Peyer's patch (tissue), 4 donors: ENCODE measurements around the gene PEAK1. TPM values are rescaled to one million over a fixed set of nuclear protein-coding genes. Genes with fewer than 3 reads are reported as not detected.

Experiments
- DNase-seq, 3 donors: peaks; one replicate each; pipeline ENCODE4 v3.0.0-alpha.2; 2017 to 2019
- H3K27ac ChIP-seq, 4 donors: fragments of 200-600 bp; sonication (generic); one replicate each; pipeline ENCODE4 v1.5.1; 2016 to 2019
- H3K27me3 ChIP-seq, 2 donors: fragments of 200-600 bp; sonication (generic); one replicate each; pipeline ENCODE4 v1.5.1; 2019
- H3K36me3 ChIP-seq, 3 donors: fragments of 200-600 bp; sonication (generic); one replicate each; pipeline ENCODE4 v1.5.1; 2016 to 2019
- H3K4me1 ChIP-seq, 4 donors: fragments of 200-600 bp; sonication (generic); one replicate each; pipeline ENCODE4 v1.5.1; 2016 to 2019
- H3K4me3 ChIP-seq, 4 donors: fragments of 200-600 bp; sonication (generic); 1 replicate in 3 of 4; 2 replicates in 1 of 4; pipeline ENCODE4 v1.5.1; 2016 to 2019; ENCODE audit warnings: mild to moderate bottlenecking in 1 of 4
- H3K9me3 ChIP-seq, 4 donors: fragments of 200-600 bp; sonication (generic); one replicate each; pipeline ENCODE4 v1.5.1; 2016 to 2019; ENCODE audit warnings: mild to moderate bottlenecking in 1 of 4
- POLR2A ChIP-seq, 2 donors: fragments of 450-650 bp; IDR thresholded peaks; one replicate each; pipeline ENCODE4 v1.5.1; 2017; ENCODE audit warnings: antibody characterized with exemption in 2 of 2, mild to moderate bottlenecking in 2 of 2, moderate library complexity in 2 of 2
- total RNA-seq, 4 donors: library from RNA; depleted of rRNA; stranded (reverse); fragments of >200 nt; gene quantifications; one replicate each; pipeline ENCODE4 v1.1.0, GENCODE V29; 2016
- TF ChIP-seq, protein P1 (sequence below), 6 experiments: fragments of 450-650 bp in 4 of 6; fragments of 200-600 bp in 2 of 6; sonication (generic) in 1 of 6; IDR thresholded peaks; one replicate each; pipeline ENCODE4 v1.5.1; 2017 to 2019; ENCODE audit warnings: antibody characterized with exemption in 6 of 6, mild to moderate bottlenecking in 3 of 6, moderate library complexity in 1 of 6

PEAK1 gene
- total RNA-seq, 4 donors from 2014 or later: 28.7 to 81.7 (median 52.4) TPM

DNA sequence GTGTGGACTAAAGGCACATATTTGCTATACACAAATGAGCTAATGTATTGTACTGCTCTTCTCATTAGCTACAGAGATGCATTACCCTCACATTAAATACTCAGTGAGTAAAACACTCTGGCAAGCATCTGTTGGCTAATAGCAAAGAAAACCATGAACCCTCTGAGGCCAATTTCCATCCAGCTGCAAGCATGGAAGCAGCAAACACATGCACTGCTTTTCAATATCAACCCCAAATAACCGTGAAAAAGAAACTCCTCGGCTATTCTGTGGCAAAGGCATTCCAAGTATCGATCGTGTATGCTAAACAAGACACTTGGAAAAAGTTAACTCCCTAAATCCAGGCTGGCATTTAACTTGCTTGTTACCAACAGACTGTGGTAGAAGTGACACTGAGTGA, 67.0 kb downstream of the PEAK1 start:
- H3K4me3 ChIP-seq: no peak overlapping the region
- TF ChIP-seq, protein P1, sequence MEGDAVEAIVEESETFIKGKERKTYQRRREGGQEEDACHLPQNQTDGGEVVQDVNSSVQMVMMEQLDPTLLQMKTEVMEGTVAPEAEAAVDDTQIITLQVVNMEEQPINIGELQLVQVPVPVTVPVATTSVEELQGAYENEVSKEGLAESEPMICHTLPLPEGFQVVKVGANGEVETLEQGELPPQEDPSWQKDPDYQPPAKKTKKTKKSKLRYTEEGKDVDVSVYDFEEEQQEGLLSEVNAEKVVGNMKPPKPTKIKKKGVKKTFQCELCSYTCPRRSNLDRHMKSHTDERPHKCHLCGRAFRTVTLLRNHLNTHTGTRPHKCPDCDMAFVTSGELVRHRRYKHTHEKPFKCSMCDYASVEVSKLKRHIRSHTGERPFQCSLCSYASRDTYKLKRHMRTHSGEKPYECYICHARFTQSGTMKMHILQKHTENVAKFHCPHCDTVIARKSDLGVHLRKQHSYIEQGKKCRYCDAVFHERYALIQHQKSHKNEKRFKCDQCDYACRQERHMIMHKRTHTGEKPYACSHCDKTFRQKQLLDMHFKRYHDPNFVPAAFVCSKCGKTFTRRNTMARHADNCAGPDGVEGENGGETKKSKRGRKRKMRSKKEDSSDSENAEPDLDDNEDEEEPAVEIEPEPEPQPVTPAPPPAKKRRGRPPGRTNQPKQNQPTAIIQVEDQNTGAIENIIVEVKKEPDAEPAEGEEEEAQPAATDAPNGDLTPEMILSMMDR (IDR thresholded peaks at IDR 0.05): no peak
- TF ChIP-seq POLR2A (IDR thresholded peaks at IDR 0.05): no peak
- no peaks in the 10 kb centered on the region for H3K9me3 ChIP-seq
- no peaks in the 10 kb centered on the region for H3K36me3 ChIP-seq
- DNase-seq: no peak
- no peak overlapping the region for H3K27ac ChIP-seq
- H3K4me1 ChIP-seq: no peaks in the 10 kb centered on the region
- no peaks in the 10 kb centered on the region for H3K27me3 ChIP-seq

DNA sequence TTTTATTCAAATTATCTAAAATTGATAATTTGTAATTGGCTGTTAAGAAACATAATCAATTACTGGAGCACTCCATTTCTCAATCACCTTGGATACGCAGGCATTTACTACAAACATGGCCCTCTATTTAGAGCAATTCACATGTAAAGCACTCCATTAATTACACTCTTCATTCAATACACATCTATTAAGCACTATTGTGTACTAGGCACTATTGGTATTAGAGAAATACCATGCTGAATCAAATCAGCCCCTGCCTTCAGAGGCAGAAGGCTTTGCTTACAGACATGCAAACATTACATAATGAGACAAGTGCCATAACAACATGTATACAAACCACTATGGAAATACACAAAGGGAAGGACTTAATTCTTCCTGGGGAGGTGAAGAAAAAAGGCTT, 69.1 kb downstream of the PEAK1 start:
- H3K4me3 ChIP-seq: no peak overlapping the region
- DNase-seq: no peak
- no peaks in the 10 kb centered on the region for H3K36me3 ChIP-seq
- no peaks in the 10 kb centered on the region for H3K9me3 ChIP-seq
- no peak overlapping the region for H3K27ac ChIP-seq
- no peaks in the 10 kb centered on the region for H3K4me1 ChIP-seq
- no peak for TF ChIP-seq POLR2A (IDR thresholded peaks at IDR 0.05)
- TF ChIP-seq, protein P1 (IDR thresholded peaks at IDR 0.05): no peak
- no peaks in the 10 kb centered on the region for H3K27me3 ChIP-seq

DNA sequence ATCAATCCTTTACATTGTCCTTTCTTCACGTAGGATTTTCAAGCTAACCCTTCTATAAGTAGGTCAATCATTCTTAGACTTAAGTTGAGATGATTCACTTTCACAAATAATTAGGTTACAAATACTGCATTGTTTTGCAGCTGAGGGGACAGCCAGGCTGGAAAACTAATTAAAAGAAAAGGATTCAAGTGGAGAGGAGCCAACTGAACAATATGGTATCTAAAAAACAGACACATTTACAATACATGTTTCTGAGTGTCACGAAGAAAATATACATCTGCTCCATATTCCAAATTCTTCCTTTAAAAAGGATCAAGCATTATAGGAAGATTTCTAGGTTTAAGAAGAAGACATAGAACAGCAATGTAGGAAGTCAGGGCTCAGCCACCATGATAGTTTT, 70.2 kb downstream of the PEAK1 start:
- Histone ChIP-seq H3K27ac (no peak overlapping the region), H3K27me3 (no peaks in the 10 kb centered on the region), H3K9me3 (no peaks in the 10 kb centered on the region), H3K4me1 (no peaks in the 10 kb centered on the region), H3K36me3 (no peaks in the 10 kb centered on the region), H3K4me3 (no peak overlapping the region)
- DNase-seq: no peak
- TF ChIP-seq POLR2A (IDR thresholded peaks at IDR 0.05): no peak
- TF ChIP-seq, protein P1 (IDR thresholded peaks at IDR 0.05): no peak

DNA sequence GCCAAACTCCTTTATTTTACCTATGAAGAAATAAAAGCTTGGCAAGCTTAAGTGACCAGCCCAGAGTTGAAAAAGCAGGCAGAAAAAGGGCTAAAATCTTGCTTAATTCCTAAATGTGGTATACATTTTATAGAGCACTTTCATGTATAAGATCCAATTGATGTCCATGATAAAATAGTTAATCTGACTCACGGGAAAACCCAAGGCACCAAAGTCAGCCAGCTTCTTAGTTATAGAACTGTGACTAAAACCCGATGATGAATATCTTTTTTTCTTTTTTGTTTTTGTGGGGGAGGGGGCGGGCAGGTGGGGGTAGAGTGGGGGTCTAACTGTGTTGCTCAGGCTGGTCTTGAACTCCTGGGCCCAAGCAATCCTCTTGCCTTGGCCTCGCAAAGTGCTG, 71.4 kb downstream of the PEAK1 start:
- TF ChIP-seq, protein P1 (IDR thresholded peaks at IDR 0.05): no peak
- no peak for TF ChIP-seq POLR2A (IDR thresholded peaks at IDR 0.05)
- H3K27me3 ChIP-seq: no peaks in the 10 kb centered on the region
- H3K4me3 ChIP-seq: no peak overlapping the region
- no peaks in the 10 kb centered on the region for H3K36me3 ChIP-seq
- no peak for DNase-seq
- no peaks in the 10 kb centered on the region for H3K9me3 ChIP-seq
- H3K27ac ChIP-seq: no peak overlapping the region
- no peaks in the 10 kb centered on the region for H3K4me1 ChIP-seq

DNA sequence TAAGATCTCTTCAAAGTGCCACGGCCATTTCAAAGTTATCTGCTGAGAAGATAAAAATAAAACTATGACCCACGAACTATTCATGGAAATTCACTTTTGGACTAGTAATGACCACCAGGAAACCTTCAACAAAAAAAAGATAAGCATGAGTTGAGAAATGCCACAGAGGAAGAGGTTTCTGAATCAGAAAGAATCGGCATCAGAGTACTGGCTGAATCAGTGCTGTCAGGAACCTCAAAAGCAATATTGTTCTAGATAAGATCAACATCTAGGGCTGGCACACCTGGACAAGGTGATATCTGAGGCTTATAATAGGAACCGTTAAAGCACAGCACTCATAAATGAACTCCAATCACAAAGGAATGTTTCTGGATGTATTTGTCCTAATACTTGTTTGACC, 72.7 kb downstream of the PEAK1 start:
- H3K9me3 ChIP-seq: no peaks in the 10 kb centered on the region
- no peaks in the 10 kb centered on the region for H3K36me3 ChIP-seq
- H3K4me1 ChIP-seq: no peaks in the 10 kb centered on the region
- TF ChIP-seq, protein P1 (IDR thresholded peaks at IDR 0.05): no peak
- TF ChIP-seq POLR2A (IDR thresholded peaks at IDR 0.05): no peak
- DNase-seq: no peak
- H3K27ac ChIP-seq: no peak overlapping the region
- H3K27me3 ChIP-seq: no peaks in the 10 kb centered on the region
- no peak overlapping the region for H3K4me3 ChIP-seq
